ENCODE data around the gene C1orf21.

Gene C1orf21

GRCh38 chr1:184387069-184387475 is 243 bp downstream of the C1orf21 start:
- no peak for DNase-seq (ENCODE audit: low read depth)

- DNase-seq (ENCODE audit: low read depth), result peak; percentile 33
These were observed 868 bp downstream of the C1orf21 start for GRCh38 chr1:184387476-184388318.

- no peak for DNase-seq (ENCODE audit: low read depth)
These were observed 1.6 kb downstream of the C1orf21 start for GRCh38 chr1:184388319-184388889.

- DNase-seq (ENCODE audit: low read depth), result no peak
These were observed 2.1 kb downstream of the C1orf21 start for GRCh38 chr1:184388971-184389370.

- DNase-seq (ENCODE audit: low read depth), result no peak
These were observed 2.6 kb downstream of the C1orf21 start for GRCh38 chr1:184389446-184389845.

GRCh38 chr1:184390889-184391288 is 4.1 kb downstream of the C1orf21 start:
- DNase-seq (ENCODE audit: low read depth), result no peak

GRCh38 chr1:184392067-184392466 is 5.2 kb downstream of the C1orf21 start:
- DNase-seq (ENCODE audit: low read depth), result no peak

GRCh38 chr1:184392779-184393522 is 6.1 kb downstream of the C1orf21 start:
- no peak for DNase-seq (ENCODE audit: low read depth)

GRCh38 chr1:184393962-184394361 is 7.1 kb downstream of the C1orf21 start:
- DNase-seq (ENCODE audit: low read depth), result no peak

- DNase-seq (ENCODE audit: low read depth), result no peak
These were observed 8.5 kb downstream of the C1orf21 start for GRCh38 chr1:184395370-184395769.

- no peak for DNase-seq (ENCODE audit: low read depth)
These were observed 9.2 kb downstream of the C1orf21 start for GRCh38 chr1:184395937-184396480.

GRCh38 chr1:184399192-184399847 is 12.5 kb downstream of the C1orf21 start:
- DNase-seq (ENCODE audit: low read depth), result no peak

GRCh38 chr1:184403961-184404726 is 17.3 kb downstream of the C1orf21 start:
- DNase-seq (ENCODE audit: low read depth), result no peak

- no peak for DNase-seq (ENCODE audit: low read depth)
These were observed 17.8 kb downstream of the C1orf21 start for GRCh38 chr1:184404727-184405027.

- DNase-seq (ENCODE audit: low read depth), result no peak
These were observed 18.4 kb downstream of the C1orf21 start for GRCh38 chr1:184405094-184405800.

- no peak for DNase-seq (ENCODE audit: low read depth)
These were observed 18.9 kb downstream of the C1orf21 start for GRCh38 chr1:184405801-184406142.

GRCh38 chr1:184406479-184406878 is 19.6 kb downstream of the C1orf21 start:
- DNase-seq (ENCODE audit: low read depth), result no peak

GRCh38 chr1:184407816-184408510 is 21.1 kb downstream of the C1orf21 start:
- no peak for DNase-seq (ENCODE audit: low read depth)

GRCh38 chr1:184408580-184408979 is 21.8 kb downstream of the C1orf21 start:
- DNase-seq (ENCODE audit: low read depth), result no peak

- DNase-seq (ENCODE audit: low read depth), result no peak
These were observed 22.2 kb downstream of the C1orf21 start for GRCh38 chr1:184409011-184409410.

Data from stimulated activated CD8-positive, alpha-beta memory T cell treated with anti-CD3 and anti-CD28 coated beads, Interleukin-12 subunit alpha, Interleukin-12 subunit beta, amount 100 ng/mL, for 1 hour (primary cell).